H9 (cell line): ENCODE measurements around the gene DDI1. TPM values are rescaled to one million over a fixed set of nuclear protein-coding genes. Genes with fewer than 3 reads are reported as not detected.

Experiments used
- DNase-seq: peaks from one replicate; pipeline ENCODE4 v3.0.0-alpha.2; 2017
- H2AFZ ChIP-seq: one replicate; pipeline ENCODE4 v1.6.1; 2013; ENCODE audit warnings: mild to moderate bottlenecking, low read length, control low read depth, moderate library complexity
- H2AK5ac ChIP-seq: 2 replicates; pipeline ENCODE4 v1.6.1; 2013; ENCODE audit warnings: low read length, control low read depth, mixed read lengths; ENCODE audit not compliant: insufficient read length
- H2BK120ac ChIP-seq: one replicate; pipeline ENCODE4 v1.6.1; 2013; ENCODE audit warnings: low read depth, mild to moderate bottlenecking, low read length, control low read depth, inconsistent platforms; ENCODE audit not compliant: poor library complexity, severe bottlenecking
- H2BK12ac ChIP-seq: 2 replicates; pipeline ENCODE4 v1.6.1; 2013; ENCODE audit warnings: low read length, control low read depth, mixed read lengths, low read depth; ENCODE audit not compliant: insufficient read length
- H2BK15ac ChIP-seq: 2 replicates; pipeline ENCODE4 v1.6.1; 2013; ENCODE audit warnings: low read depth, low read length, control low read depth
- H2BK20ac ChIP-seq: one replicate; pipeline ENCODE4 v1.6.1; 2013; ENCODE audit warnings: low read depth, mild to moderate bottlenecking, low read length, control low read depth, inconsistent platforms; ENCODE audit not compliant: poor library complexity, severe bottlenecking
- H2BK5ac ChIP-seq: 2 replicates; pipeline ENCODE4 v1.6.1; 2013; ENCODE audit warnings: low read length, control low read depth, mixed read lengths; ENCODE audit not compliant: insufficient read length
- H3K14ac ChIP-seq: 2 replicates; pipeline ENCODE4 v1.6.1; 2013; ENCODE audit warnings: low read length, control low read depth; ENCODE audit not compliant: insufficient read depth
- H3K18ac ChIP-seq: 2 replicates; pipeline ENCODE4 v1.6.1; 2013; ENCODE audit warnings: low read depth, mild to moderate bottlenecking, mixed read lengths, low read length, control low read depth; ENCODE audit not compliant: insufficient read length
- H3K23ac ChIP-seq: 2 replicates; pipeline ENCODE4 v1.6.1; 2013; ENCODE audit warnings: low read length, control low read depth, mixed read lengths, low read depth; ENCODE audit not compliant: insufficient read length
- H3K23me2 ChIP-seq: 2 replicates; pipeline ENCODE4 v1.6.1; 2013; ENCODE audit warnings: low read depth, mild to moderate bottlenecking, mixed read lengths, low read length, control low read depth; ENCODE audit not compliant: insufficient read length, poor library complexity, severe bottlenecking
- H3K27ac ChIP-seq: 2 replicates; pipeline ENCODE4 v1.5.1; 2013; ENCODE audit warnings: low read length, control low read depth, mixed read lengths, low read depth; ENCODE audit not compliant: insufficient read length
- H3K27me3 ChIP-seq: 2 replicates; pipeline ENCODE4 v1.6.1; 2013; ENCODE audit warnings: low read length, control low read depth, inconsistent platforms; ENCODE audit not compliant: insufficient read depth
- H3K4ac ChIP-seq: 2 replicates; pipeline ENCODE4 v1.6.1; 2013; ENCODE audit warnings: low read depth, mild to moderate bottlenecking, control low read depth, inconsistent platforms, low read length, moderate library complexity
- H3K4me1 ChIP-seq: 2 replicates; pipeline ENCODE4 v1.6.1; 2013; ENCODE audit warnings: low read length, control low read depth, inconsistent platforms; ENCODE audit not compliant: insufficient read depth
- H3K4me2 ChIP-seq: 2 replicates; pipeline ENCODE4 v1.6.1; 2013; ENCODE audit warnings: low read length, control low read depth, mixed read lengths; ENCODE audit not compliant: insufficient read length, insufficient read depth
- H3K56ac ChIP-seq: 2 replicates; pipeline ENCODE4 v1.6.1; 2013; ENCODE audit warnings: low read depth, mild to moderate bottlenecking, mixed read lengths, low read length, control low read depth; ENCODE audit not compliant: insufficient read length
- H3K79me1 ChIP-seq: 2 replicates; pipeline ENCODE4 v1.6.1; 2013; ENCODE audit warnings: low read depth, mild to moderate bottlenecking, moderate library complexity, low read length, control low read depth, inconsistent platforms; ENCODE audit not compliant: insufficient read depth, poor library complexity, severe bottlenecking
- H3K79me2 ChIP-seq: 2 replicates; pipeline ENCODE4 v1.6.1; 2013; ENCODE audit warnings: low read length, control low read depth, inconsistent platforms; ENCODE audit not compliant: insufficient read depth
- H3K9ac ChIP-seq: 2 replicates; pipeline ENCODE4 v1.6.1; 2013; ENCODE audit warnings: low read length, control low read depth, mixed read lengths; ENCODE audit not compliant: insufficient read length; ENCODE audit errors: extremely low read depth
- H3K9me3 ChIP-seq: one replicate; pipeline ENCODE4 v1.6.1; 2013; ENCODE audit warnings: low read depth, low read length, inconsistent platforms; ENCODE audit not compliant: control insufficient read depth
- H3T11ph ChIP-seq: one replicate; pipeline ENCODE4 v1.6.1; 2013; ENCODE audit warnings: mild to moderate bottlenecking, low read length, control low read depth, inconsistent platforms
- H4K20me1 ChIP-seq: one replicate; pipeline ENCODE4 v1.6.1; 2013; ENCODE audit not compliant: control insufficient read depth, insufficient read length, insufficient read depth
- H4K5ac ChIP-seq: 2 replicates; pipeline ENCODE4 v1.6.1; 2013; ENCODE audit warnings: low read depth, mild to moderate bottlenecking, mixed read lengths, low read length, control low read depth; ENCODE audit not compliant: insufficient read length
- H4K8ac ChIP-seq: replicated peaks from 2 replicates; pipeline ENCODE4 v1.6.1; 2013; ENCODE audit warnings: low read length, control low read depth, mixed read lengths, low read depth; ENCODE audit not compliant: insufficient read length
- H4K91ac ChIP-seq: 2 replicates; pipeline ENCODE4 v1.6.1; 2013; ENCODE audit warnings: low read depth, mild to moderate bottlenecking, moderate library complexity, mixed read lengths, low read length, control low read depth; ENCODE audit not compliant: insufficient read length
- H3K27ac Mint-ChIP-seq, 3 experiments: 2 replicates in 2 of 3; 3 replicates in 1 of 3; pipeline ENCODE4 v1.8.0; 2020 to 2021; ENCODE audit warnings: mixed read lengths in 3 of 3, mild to moderate bottlenecking in 1 of 3, moderate library complexity in 1 of 3
- H3K27me3 Mint-ChIP-seq: 2 replicates; pipeline ENCODE4 v1.8.0; 2021; ENCODE audit warnings: low read depth, mild to moderate bottlenecking, moderate library complexity, mixed read lengths
- H3K36me3 Mint-ChIP-seq, 3 experiments: 2 replicates in 2 of 3; 3 replicates in 1 of 3; pipeline ENCODE4 v1.8.0; 2020 to 2021; ENCODE audit warnings: low read depth in 3 of 3, mixed read lengths in 3 of 3; ENCODE audit not compliant: insufficient read depth in 1 of 3
- H3K4me1 Mint-ChIP-seq, 2 experiments: 2 replicates each; pipeline ENCODE4 v1.8.0; 2020; ENCODE audit warnings: mixed read lengths in 2 of 2
- H3K4me3 Mint-ChIP-seq, 2 experiments: 2 replicates in 1 of 2; 3 replicates in 1 of 2; pipeline ENCODE4 v1.8.0; 2020 to 2021; ENCODE audit warnings: mild to moderate bottlenecking in 2 of 2, mixed read lengths in 2 of 2, moderate library complexity in 1 of 2
- H3K9me3 Mint-ChIP-seq, 2 experiments: 2 replicates in 1 of 2; 3 replicates in 1 of 2; pipeline ENCODE4 v1.8.0; 2020; ENCODE audit warnings: mild to moderate bottlenecking in 2 of 2, mixed read lengths in 2 of 2, moderate library complexity in 1 of 2
- CTCF ChIP-seq: fragments of 200-600 bp; sonication (generic); conservative IDR thresholded peaks from 3 replicates; pipeline ENCODE4 v1.8.0; 2021; ENCODE audit warnings: antibody characterized with exemption, mild to moderate bottlenecking
- WGBS: extraction: QIAGEN DNeasy Blood & Tissue Kit; methylation state at CpG from one replicate; pipeline ENCODE4 v1.1.7; 2013; ENCODE audit warnings: missing lambda C conversion rate, low lambda C conversion rate, mixed read lengths; ENCODE audit not compliant: insufficient read length; ENCODE audit errors: extremely low coverage; 5-methylcytosine and 5-hydroxymethylcytosine counted together
- total RNA-seq: library from RNA; stranded (reverse); gene quantifications from 2 replicates; pipeline ENCODE4 v1.2.1, GENCODE V29; 2021

The DDI1 gene
- total RNA-seq, 1 experiment from 2014 or later, result not detected

GRCh38 chr11:104078245-104078644 is 41.8 kb downstream of the DDI1 start:
- H3T11ph ChIP-seq, result no peak overlapping the region
- no peak overlapping the region for H3K27ac Mint-ChIP-seq
- H3K27me3 Mint-ChIP-seq, result no peaks in the 10 kb centered on the region
- no peak for TF ChIP-seq CTCF
- H2AK5ac ChIP-seq, result no peak overlapping the region
- H3K4ac ChIP-seq, result no peak overlapping the region
- H4K8ac ChIP-seq, result no peak overlapping the region
- H2BK15ac ChIP-seq, result no peak overlapping the region
- no peak overlapping the region for H3K4me3 Mint-ChIP-seq
- WGBS, result no CpG with 5 or more reads among the region's 4 CpGs
- H3K18ac ChIP-seq, result no peak overlapping the region
- H3K27me3 ChIP-seq, result no peaks in the 10 kb centered on the region
- no peak overlapping the region for H3K23ac ChIP-seq
- no peak overlapping the region for H2BK20ac ChIP-seq
- H2BK5ac ChIP-seq, result no peak overlapping the region
- H3K79me1 ChIP-seq, result no peaks in the 10 kb centered on the region
- H3K4me1 Mint-ChIP-seq, result peaks cover 5 to 6% of the 10 kb centered on the region in 2 experiments; a peak in 2 of 4 replicates
- H3K27ac ChIP-seq, result no peak overlapping the region
- H3K9me3 Mint-ChIP-seq, result no peaks in the 10 kb centered on the region
- no peaks in the 10 kb centered on the region for H3K9me3 ChIP-seq
- no peaks in the 10 kb centered on the region; a peak in 1 of 7 replicates for H3K36me3 Mint-ChIP-seq
- H4K20me1 ChIP-seq, result no peaks in the 10 kb centered on the region
- H2BK120ac ChIP-seq, result no peak overlapping the region
- no peaks in the 10 kb centered on the region for H3K4me1 ChIP-seq
- no peaks in the 10 kb centered on the region for H3K23me2 ChIP-seq
- no peak overlapping the region for H3K14ac ChIP-seq
- H2AFZ ChIP-seq, result no peak overlapping the region
- no peak overlapping the region for H3K4me2 ChIP-seq
- no peak overlapping the region for H3K9ac ChIP-seq
- H3K79me2 ChIP-seq, result no peaks in the 10 kb centered on the region
- no peak overlapping the region for H4K91ac ChIP-seq
- H2BK12ac ChIP-seq, result no peak overlapping the region
- no peak for DNase-seq
- no peak overlapping the region for H4K5ac ChIP-seq
- H3K56ac ChIP-seq, result no peak overlapping the region
